ENCODE data around the gene RNH1.

The RNH1 gene

DNA sequence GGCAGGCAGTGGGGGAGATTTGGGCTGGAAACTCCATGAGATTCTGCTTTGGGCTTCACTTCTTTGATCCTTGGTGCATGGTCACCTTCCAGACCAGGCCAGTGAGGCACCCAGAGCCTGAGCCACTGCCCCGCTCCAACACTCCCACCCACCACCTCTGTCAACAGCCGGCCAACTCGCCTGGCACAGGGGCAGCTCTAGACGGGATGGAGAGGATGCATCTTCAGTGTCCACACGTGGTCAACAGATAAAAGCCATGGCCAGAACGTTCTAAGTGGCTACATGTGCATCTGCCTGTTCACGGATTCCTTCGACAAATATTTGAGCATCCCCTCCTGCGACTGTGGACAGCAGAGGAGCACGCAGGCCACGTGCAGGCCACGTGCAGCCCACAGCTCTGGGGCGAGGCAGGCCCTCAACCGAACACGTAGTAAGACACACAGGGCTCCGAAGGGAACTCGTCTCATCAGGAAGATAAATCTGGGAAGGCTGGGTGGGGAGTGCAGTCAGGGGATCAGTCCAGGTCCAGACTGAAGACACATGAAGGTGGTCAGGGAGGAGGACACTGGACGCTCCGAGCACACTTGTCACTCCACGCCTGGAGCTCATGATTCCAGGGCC lies 31.5 kb upstream of the RNH1 start:
- Histone ChIP-seq H3K4me1 (ENCODE audit: low read length) (peaks cover 19% of the 10 kb centered on the region), H3K27ac (ENCODE audit: low read length) (no peak overlapping the region), H3K9me2 (replicated peaks; ENCODE audit: insufficient read depth, low read length) (no peaks in the 10 kb centered on the region), H3K27me3 (replicated peaks; ENCODE audit: insufficient read depth, low read length) (no peaks in the 10 kb centered on the region), H3F3A (ENCODE audit: insufficient read depth, low read length) (peaks cover 16% of the 10 kb centered on the region), H4K20me1 (ENCODE audit: insufficient read depth, low read length) (no peaks in the 10 kb centered on the region), H3K9me3 (replicated peaks; ENCODE audit: insufficient read depth, low read length) (no peaks in the 10 kb centered on the region), H3K4me2 (ENCODE audit: low read depth, low read length) (no peak overlapping the region), H2AFZ (ENCODE audit: low read length) (no peak overlapping the region), H3K9ac (ENCODE audit: low read length) (no peak overlapping the region), H3K79me2 (ENCODE audit: low read length) (peaks cover 14% of the 10 kb centered on the region), H3K36me3 (replicated peaks; ENCODE audit: insufficient read depth, low read length) (no peaks in the 10 kb centered on the region), H3K4me3 (ENCODE audit: low read length) (no peak overlapping the region)
- no peak for DNase-seq
- TF ChIP-seq, protein P1, sequence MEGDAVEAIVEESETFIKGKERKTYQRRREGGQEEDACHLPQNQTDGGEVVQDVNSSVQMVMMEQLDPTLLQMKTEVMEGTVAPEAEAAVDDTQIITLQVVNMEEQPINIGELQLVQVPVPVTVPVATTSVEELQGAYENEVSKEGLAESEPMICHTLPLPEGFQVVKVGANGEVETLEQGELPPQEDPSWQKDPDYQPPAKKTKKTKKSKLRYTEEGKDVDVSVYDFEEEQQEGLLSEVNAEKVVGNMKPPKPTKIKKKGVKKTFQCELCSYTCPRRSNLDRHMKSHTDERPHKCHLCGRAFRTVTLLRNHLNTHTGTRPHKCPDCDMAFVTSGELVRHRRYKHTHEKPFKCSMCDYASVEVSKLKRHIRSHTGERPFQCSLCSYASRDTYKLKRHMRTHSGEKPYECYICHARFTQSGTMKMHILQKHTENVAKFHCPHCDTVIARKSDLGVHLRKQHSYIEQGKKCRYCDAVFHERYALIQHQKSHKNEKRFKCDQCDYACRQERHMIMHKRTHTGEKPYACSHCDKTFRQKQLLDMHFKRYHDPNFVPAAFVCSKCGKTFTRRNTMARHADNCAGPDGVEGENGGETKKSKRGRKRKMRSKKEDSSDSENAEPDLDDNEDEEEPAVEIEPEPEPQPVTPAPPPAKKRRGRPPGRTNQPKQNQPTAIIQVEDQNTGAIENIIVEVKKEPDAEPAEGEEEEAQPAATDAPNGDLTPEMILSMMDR (IDR thresholded peaks at IDR 0.05; ENCODE audit: low read length): no peak
- TF ChIP-seq EZH2 (optimal IDR thresholded peaks at IDR 0.05; ENCODE audit: low read depth, low read length) (no peak), EZH2phosphoT487 (IDR thresholded peaks at IDR 0.05; ENCODE audit: low read length) (no peak)

DNA sequence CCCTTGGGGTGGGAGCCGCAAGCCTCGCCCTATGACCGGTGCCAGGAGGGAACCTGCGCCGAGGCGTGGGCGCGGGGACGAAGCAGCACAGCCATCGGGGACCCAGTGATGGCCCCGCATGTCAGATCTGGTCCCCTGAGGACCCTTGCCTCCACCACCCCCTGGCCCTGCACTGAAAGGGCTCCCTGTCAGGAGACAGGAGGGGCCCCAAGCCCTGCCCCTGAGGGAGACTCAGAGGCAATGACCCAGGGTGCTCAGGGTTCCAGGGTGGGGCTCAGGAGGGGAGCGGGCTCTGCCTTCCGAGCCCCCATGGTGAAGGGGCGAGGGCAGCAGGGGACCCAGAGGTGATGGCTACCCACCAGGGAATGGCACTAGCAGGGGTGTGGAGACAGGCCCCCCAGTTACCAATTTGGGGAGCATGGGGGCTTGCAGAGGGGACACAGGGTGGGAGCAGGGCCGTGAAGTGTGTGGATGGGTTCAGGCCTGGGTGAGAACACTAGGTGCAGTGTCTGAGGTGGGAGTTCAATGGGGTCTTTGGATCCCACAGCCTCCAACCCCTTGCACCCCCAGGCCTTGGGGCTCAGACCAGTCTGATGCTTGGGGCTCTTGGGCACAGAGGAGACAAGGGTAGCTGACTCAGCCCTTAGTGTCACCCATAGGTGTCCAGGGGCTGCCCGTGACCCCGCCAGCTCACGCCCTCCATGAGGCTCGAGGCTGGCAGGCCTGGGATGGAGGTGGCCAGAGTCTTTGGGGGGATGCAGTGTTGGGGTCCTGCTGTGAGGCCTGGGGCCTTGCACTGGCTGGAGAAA lies 30.8 kb upstream of the RNH1 start:
- peak overlapping the region; percentile 72 for H3K9ac ChIP-seq (ENCODE audit: low read length)
- DNase-seq: no peak
- H3K36me3 ChIP-seq (replicated peaks; ENCODE audit: insufficient read depth, low read length): no peaks in the 10 kb centered on the region
- peak overlapping the region; percentile 98 for H3K4me2 ChIP-seq (ENCODE audit: low read depth, low read length)
- H4K20me1 ChIP-seq (ENCODE audit: insufficient read depth, low read length): no peaks in the 10 kb centered on the region
- H2AFZ ChIP-seq (ENCODE audit: low read length): peak overlapping the region; percentile 78
- H3K4me3 ChIP-seq (ENCODE audit: low read length): peak overlapping the region; percentile 66
- H3F3A ChIP-seq (ENCODE audit: insufficient read depth, low read length): peaks cover 16% of the 10 kb centered on the region
- no peaks in the 10 kb centered on the region for H3K9me2 ChIP-seq (replicated peaks; ENCODE audit: insufficient read depth, low read length)
- H3K9me3 ChIP-seq (replicated peaks; ENCODE audit: insufficient read depth, low read length): no peaks in the 10 kb centered on the region
- TF ChIP-seq EZH2 (optimal IDR thresholded peaks at IDR 0.05; ENCODE audit: low read depth, low read length) (no peak), EZH2phosphoT487 (IDR thresholded peaks at IDR 0.05; ENCODE audit: low read length) (no peak)
- TF ChIP-seq, protein P1 (IDR thresholded peaks at IDR 0.05; ENCODE audit: low read length): 0 out of 2 replicates have a peak, but pooled peaks have one; percentile 8
- H3K79me2 ChIP-seq (ENCODE audit: low read length): peaks cover 18% of the 10 kb centered on the region
- H3K27me3 ChIP-seq (replicated peaks; ENCODE audit: insufficient read depth, low read length): no peaks in the 10 kb centered on the region
- H3K27ac ChIP-seq (ENCODE audit: low read length): peak overlapping the region; percentile 18; the same call in 1 of the 2 replicates
- H3K4me1 ChIP-seq (ENCODE audit: low read length): peaks cover 19% of the 10 kb centered on the region

- H3K9ac ChIP-seq (ENCODE audit: low read length): peak within 1 kb of the TSS; percentile 72
- no peaks in the 10 kb centered on the region for H3K9me2 ChIP-seq (replicated peaks; ENCODE audit: insufficient read depth, low read length)
- peak within 1 kb of the TSS; percentile 66 for H3K4me3 ChIP-seq (ENCODE audit: low read length)
- H3K4me2 ChIP-seq (ENCODE audit: low read depth, low read length): peak within 1 kb of the TSS; percentile 98
- TF ChIP-seq EZH2 (optimal IDR thresholded peaks at IDR 0.05; ENCODE audit: low read depth, low read length): no peak
- TF ChIP-seq, protein P1 (IDR thresholded peaks at IDR 0.05; ENCODE audit: low read length): no peak
- TF ChIP-seq EZH2phosphoT487 (IDR thresholded peaks at IDR 0.05; ENCODE audit: low read length): no peak
- peaks cover 16% of the 10 kb centered on the region for H3F3A ChIP-seq (ENCODE audit: insufficient read depth, low read length)
- H3K36me3 ChIP-seq (replicated peaks; ENCODE audit: insufficient read depth, low read length): no peaks in the 10 kb centered on the region
- peak; percentile 94 for DNase-seq
- H3K27ac ChIP-seq (ENCODE audit: low read length): peak within 1 kb of the TSS; percentile 52; the same call in 1 of the 2 replicates
- H3K4me1 ChIP-seq (ENCODE audit: low read length): peaks cover 19% of the 10 kb centered on the region
- H3K9me3 ChIP-seq (replicated peaks; ENCODE audit: insufficient read depth, low read length): no peaks in the 10 kb centered on the region
- no peaks in the 10 kb centered on the region for H4K20me1 ChIP-seq (ENCODE audit: insufficient read depth, low read length)
- H3K27me3 ChIP-seq (replicated peaks; ENCODE audit: insufficient read depth, low read length): no peaks in the 10 kb centered on the region
- peaks cover 18% of the 10 kb centered on the region for H3K79me2 ChIP-seq (ENCODE audit: low read length)
- peak within 1 kb of the TSS; percentile 78 for H2AFZ ChIP-seq (ENCODE audit: low read length)
These were observed 30.0 kb upstream of the RNH1 start, which contains the start of gene LRRC56 for GRCh38 chr11:536841-537621. Gene LRRC56, plus strand, starts transcription at chr11:537527. Its CDS starts 3,158 bp downstream, at chr11:540685.
